SK-N-MC (cell line): Measurements from ENCODE around the gene TPRKB.
"Not testable (repeated sequence)": the region's sequence is repeated elsewhere in the genome, so short reads cannot be mapped to it uniquely, and the experiment has no call there.

ENCODE experiments used
- EZH2 ChIP-seq: fragments of 200-600 bp; sonication (generic); IDR thresholded peaks from one replicate; pipeline ENCODE4 v1.6.1; 2017; ENCODE audit warnings: antibody characterized with exemption
- POLR2AphosphoS5 ChIP-seq: IDR thresholded peaks from 2 replicates; pipeline ENCODE4 v1.6.1; 2012; ENCODE audit warnings: mild to moderate bottlenecking, low read depth, low read length, borderline replicate concordance

- TF ChIP-seq POLR2AphosphoS5, EZH2: not testable (repeated sequence)
These were observed 10.5 kb downstream of the TPRKB start for GRCh38 chr2:73726657-73727056.
